Thymus (tissue), 11 donors: ENCODE results near the gene PLEKHG4B. TPM values are rescaled to one million over a fixed set of nuclear protein-coding genes. Genes with fewer than 3 reads are reported as not detected.
"Not testable (repeated sequence)": the region's sequence is repeated elsewhere in the genome, so short reads cannot be mapped to it uniquely, and the experiment has no call there.

Experiments used
- DNase-seq, 9 donors: peaks; one replicate each; pipeline ENCODE4 v3.0.0-alpha.2; 2013; ENCODE audit warnings: low spot score in 9 of 9, low read depth in 6 of 9, missing footprints in 1 of 9
- H3K27ac ChIP-seq, 2 donors: one replicate each; pipeline ENCODE4 v1.5.1; 2013; ENCODE audit warnings: control low read depth in 1 of 2, low read depth in 1 of 2, low read length in 1 of 2, mild to moderate bottlenecking in 1 of 2, moderate library complexity in 1 of 2
- H3K27me3 ChIP-seq, 2 donors: one replicate each; pipeline ENCODE4 v1.5.1; 2013; ENCODE audit warnings: low read length in 1 of 2; ENCODE audit not compliant: control insufficient read depth in 2 of 2, insufficient read depth in 1 of 2
- H3K36me3 ChIP-seq, 2 donors: one replicate each; pipeline ENCODE4 v1.5.1; 2013; ENCODE audit warnings: low read length in 1 of 2, mild to moderate bottlenecking in 1 of 2, moderate library complexity in 1 of 2; ENCODE audit not compliant: control insufficient read depth in 2 of 2, insufficient read depth in 2 of 2
- H3K4me1 ChIP-seq, 2 donors: one replicate each; pipeline ENCODE4 v1.5.1; 2013; ENCODE audit warnings: low read length in 2 of 2; ENCODE audit not compliant: control insufficient read depth in 2 of 2, insufficient read depth in 2 of 2
- H3K4me3 ChIP-seq, 2 donors: one replicate each; pipeline ENCODE4 v1.5.1; 2013; ENCODE audit warnings: low read length in 2 of 2, control low read depth in 1 of 2, mild to moderate bottlenecking in 1 of 2
- H3K9me3 ChIP-seq, 2 donors: one replicate each; pipeline ENCODE4 v1.5.1; 2013; ENCODE audit warnings: low read length in 1 of 2, mild to moderate bottlenecking in 1 of 2; ENCODE audit not compliant: control insufficient read depth in 2 of 2, insufficient read depth in 1 of 2
- WGBS: extraction: QIAGEN DNeasy Blood & Tissue Kit; methylation state at CpG from one replicate; pipeline ENCODE4 v1.1.7; 2013; 5-methylcytosine and 5-hydroxymethylcytosine counted together
- polyA plus RNA-seq: library from polyadenylated mRNA; stranded (reverse); fragments of 200-250 nt; gene quantifications from one replicate; pipeline ENCODE4 v1.2.3, GENCODE V29; 2013
- total RNA-seq: library from RNA; stranded (reverse); fragments of 120-200 nt; gene quantifications from one replicate; pipeline ENCODE4 v1.2.4, GENCODE V29; 2013
- donor health status: healthy.

PLEKHG4B gene
- total and polyA plus RNA-seq, 2 donors: 0.47 to 0.64 TPM

DNA sequence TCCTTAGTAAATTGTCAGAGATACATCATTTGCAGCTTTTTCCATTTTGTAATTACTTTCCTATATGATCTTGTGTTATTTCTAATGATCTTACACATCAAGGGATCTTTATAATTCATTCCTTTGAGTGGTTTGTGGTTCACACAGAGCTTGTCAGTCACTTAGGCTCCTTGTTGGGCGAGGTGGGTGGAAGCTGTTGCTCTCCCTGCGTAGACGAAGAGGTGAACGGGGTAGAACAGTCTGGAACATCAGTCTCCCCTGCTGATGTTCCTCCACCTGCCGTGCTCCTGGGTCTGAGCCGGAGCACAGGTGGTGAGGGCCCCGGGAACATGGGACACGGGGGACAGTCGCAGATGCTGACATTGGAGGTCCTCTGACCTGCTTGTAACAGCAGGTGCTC, 143.6 kb downstream of the PLEKHG4B start:
- not testable (repeated sequence) for H3K27me3 ChIP-seq, H3K4me1 ChIP-seq, DNase-seq, H3K9me3 ChIP-seq, H3K4me3 ChIP-seq, H3K27ac ChIP-seq
- peaks cover 64 to 67% of the 10 kb centered on the region in 2 donors for H3K36me3 ChIP-seq
- WGBS: 97% methylated on average over 7 of the region's 9 CpGs

DNA sequence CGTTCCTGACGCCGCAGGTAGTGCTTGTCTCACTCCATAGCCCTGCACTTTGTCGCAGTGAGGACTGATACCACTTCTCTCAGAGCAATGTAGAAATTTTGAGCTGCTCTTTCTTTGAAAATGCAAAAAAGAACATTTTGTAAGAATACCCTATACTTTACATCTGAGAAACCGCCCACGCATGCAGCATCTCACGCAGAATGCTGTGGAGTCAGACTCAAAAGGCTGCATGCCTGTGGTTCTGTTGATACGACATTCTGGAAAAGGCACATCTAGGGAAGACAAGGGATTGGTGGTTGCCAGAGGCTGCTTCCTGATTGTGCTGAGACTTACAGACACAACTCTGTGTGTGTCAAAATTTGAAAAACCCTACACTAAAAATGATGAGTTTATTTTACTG, 146.0 kb downstream of the PLEKHG4B start:
- not testable (repeated sequence) for H3K27ac ChIP-seq, H3K9me3 ChIP-seq, H3K4me1 ChIP-seq, H3K4me3 ChIP-seq, DNase-seq, H3K27me3 ChIP-seq
- peaks cover 65 to 66% of the 10 kb centered on the region in 2 donors for H3K36me3 ChIP-seq
- 95% methylated on average over 8 of the region's 8 CpGs for WGBS

Other genes starting within 250 kb of the PLEKHG4B start
- 0.90 TPM for gene LRRC14B, start 99.3 kb downstream of the PLEKHG4B start, total RNA-seq
- 0.02 TPM for gene LRRC14B, start 99.3 kb downstream of the PLEKHG4B start, polyA plus RNA-seq
- gene CCDC127, start 126.0 kb downstream of the PLEKHG4B start, total RNA-seq: 3.9 TPM
- 3.4 TPM for gene CCDC127, start 126.0 kb downstream of the PLEKHG4B start, polyA plus RNA-seq
- 77.5 TPM for gene SDHA, start 126.2 kb downstream of the PLEKHG4B start, total RNA-seq
- 71.7 TPM for gene SDHA, start 126.2 kb downstream of the PLEKHG4B start, polyA plus RNA-seq
- gene PDCD6, start 179.5 kb downstream of the PLEKHG4B start, total RNA-seq: 127 TPM
- gene PDCD6, start 179.5 kb downstream of the PLEKHG4B start, polyA plus RNA-seq: 162 TPM
- gene AHRR, start 229.5 kb downstream of the PLEKHG4B start, total RNA-seq: 0.52 TPM
- 0.34 TPM for gene AHRR, start 229.5 kb downstream of the PLEKHG4B start, polyA plus RNA-seq